ENCODE data around the gene CYFIP1. TPM values are rescaled to one million over a fixed set of nuclear protein-coding genes. Genes with fewer than 3 reads are reported as not detected.
"Not testable (repeated sequence)": the region's sequence is repeated elsewhere in the genome, so short reads cannot be mapped to it uniquely, and the experiment has no call there.

The CYFIP1 gene
- total and polyA plus RNA-seq, 9 of the 15 experiments (the other 6 are each of a cell fraction or from before 2014, with no cell fraction given), result 3.8 to 59.8 (median 28.3) TPM

DNA sequence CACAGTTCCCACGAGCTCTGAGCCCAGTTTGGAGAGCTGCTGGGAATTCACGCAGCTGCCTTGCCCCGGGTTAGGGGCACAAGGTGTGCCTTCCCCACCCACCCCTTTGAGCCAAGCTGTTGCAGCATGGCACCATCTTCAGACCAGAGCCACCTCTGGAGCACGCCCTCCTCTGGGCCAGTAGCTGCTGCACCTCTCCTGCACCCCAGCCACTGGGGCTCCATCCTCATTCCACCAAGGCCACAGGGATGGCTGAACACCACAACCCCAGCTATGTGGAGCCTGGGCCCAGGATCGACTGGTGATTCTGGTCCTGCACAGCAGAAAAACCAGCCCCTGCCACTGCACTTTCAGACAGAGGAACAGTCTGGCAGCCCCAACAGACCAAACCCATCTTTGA, 33.5 kb upstream of the CYFIP1 start:
- ChIA-PET CTCF (ENCODE audit: low intra/inter-chr PET ratio) (no interaction called here), POLR2A (interaction anchor here (1.4 kb wide), 1 partner anchor 10 kb away, joined by 5 read pairs; no protein-coding TSS in a partner anchor)
- in situ Hi-C loops (cut with MboI), result no loop called here

DNA sequence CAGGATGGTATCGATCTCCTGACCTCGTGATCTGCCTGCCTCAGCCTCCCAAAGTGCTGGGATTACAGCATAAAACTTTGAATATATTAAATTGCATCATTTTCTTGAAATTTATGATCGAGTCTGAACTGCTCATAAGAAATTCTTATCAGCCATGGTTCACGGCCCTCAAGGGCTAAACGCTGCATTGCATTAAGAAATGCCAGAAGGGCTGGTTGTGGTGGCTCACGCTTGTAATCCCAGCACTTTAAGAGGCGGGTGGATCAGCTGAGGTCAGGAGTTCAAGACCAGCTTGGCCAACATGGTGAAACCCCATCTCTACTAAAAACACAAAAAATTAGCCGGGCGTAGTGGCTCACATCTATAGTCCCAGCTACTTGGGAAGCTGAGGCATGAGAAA, 32.4 kb upstream of the CYFIP1 start:
- H3K36me3 ChIP-seq (ENCODE audit: control insufficient read depth, insufficient read depth, low read length), result peaks cover 71% of the 10 kb centered on the region
- H3K4me3 ChIP-seq; H3K9ac ChIP-seq (ENCODE audit: insufficient read depth in 1 of 2, low read depth in 2 of 2, low read length in 2 of 2); intact Hi-C loops (cut with micrococcal nuclease); H4K20me1 ChIP-seq (replicated peaks; ENCODE audit: control insufficient read depth, insufficient read depth, low read length); H3K4me1 ChIP-seq (replicated peaks in 1 of 2; ENCODE audit: control insufficient read depth in 2 of 2, insufficient read depth in 2 of 2, low read length in 2 of 2); H3K79me2 ChIP-seq (ENCODE audit: control insufficient read depth, insufficient read depth, low read length); FAIRE-seq; H3K4me2 ChIP-seq (ENCODE audit: insufficient read depth, low read length); H3K27ac ChIP-seq (ENCODE audit: extremely low read depth, low read depth, low read length); H2AFZ ChIP-seq (ENCODE audit: low read depth, low read length); H3K27me3 ChIP-seq (ENCODE audit: control insufficient read depth in 2 of 2, insufficient read depth in 2 of 2, low read length in 2 of 2); CTCF ChIA-PET (ENCODE audit: low intra/inter-chr PET ratio); BruUV-seq (replicated peaks); H3K9me3 ChIP-seq (replicated peaks; ENCODE audit: control insufficient read depth, insufficient read depth, low read depth, low read length); H3K9me1 ChIP-seq (ENCODE audit: control insufficient read depth, insufficient read depth, low read length); ATAC-seq; in situ Hi-C loops (cut with MboI); DNase-seq (ENCODE audit: extremely low read depth in 1 of 4, low spot score in 3 of 4): not testable (repeated sequence)
- 94% methylated on average over 9 of the region's 9 CpGs for WGBS (ENCODE audit: insufficient coverage, low coverage, missing lambda C conversion rate)
- POLR2A ChIA-PET, result interaction anchor here (1.5 kb wide), 1 partner anchor 27 kb away, joined by 3 read pairs; the partner anchor contains the start of gene TUBGCP5

More for the DNA sequence above, 33.5 kb upstream of the CYFIP1 start:
- peaks cover 74% of the 10 kb centered on the region for H3K36me3 ChIP-seq (ENCODE audit: control insufficient read depth, insufficient read depth, low read length)
- no peaks in the 10 kb centered on the region for H3K79me2 ChIP-seq (ENCODE audit: control insufficient read depth, insufficient read depth, low read length)
- BruUV-seq (replicated peaks), result no TSS peak
- H3K9ac ChIP-seq (ENCODE audit: insufficient read depth in 1 of 2, low read depth in 2 of 2, low read length in 2 of 2), result no peak overlapping the region
- no peaks in the 10 kb centered on the region for H4K20me1 ChIP-seq (replicated peaks; ENCODE audit: control insufficient read depth, insufficient read depth, low read length)
- H3K27me3 ChIP-seq (ENCODE audit: control insufficient read depth in 2 of 2, insufficient read depth in 2 of 2, low read length in 2 of 2), result no peaks in the 10 kb centered on the region
- H3K4me3 ChIP-seq, result no peak overlapping the region
- FAIRE-seq (no peak), ATAC-seq (no peak), DNase-seq (ENCODE audit: extremely low read depth in 1 of 4, low spot score in 3 of 4) (no peak)
- H2AFZ ChIP-seq (ENCODE audit: low read depth, low read length), result no peak overlapping the region
- no peaks in the 10 kb centered on the region for H3K9me3 ChIP-seq (replicated peaks; ENCODE audit: control insufficient read depth, insufficient read depth, low read depth, low read length)
- TF ChIP-seq, protein P1, sequence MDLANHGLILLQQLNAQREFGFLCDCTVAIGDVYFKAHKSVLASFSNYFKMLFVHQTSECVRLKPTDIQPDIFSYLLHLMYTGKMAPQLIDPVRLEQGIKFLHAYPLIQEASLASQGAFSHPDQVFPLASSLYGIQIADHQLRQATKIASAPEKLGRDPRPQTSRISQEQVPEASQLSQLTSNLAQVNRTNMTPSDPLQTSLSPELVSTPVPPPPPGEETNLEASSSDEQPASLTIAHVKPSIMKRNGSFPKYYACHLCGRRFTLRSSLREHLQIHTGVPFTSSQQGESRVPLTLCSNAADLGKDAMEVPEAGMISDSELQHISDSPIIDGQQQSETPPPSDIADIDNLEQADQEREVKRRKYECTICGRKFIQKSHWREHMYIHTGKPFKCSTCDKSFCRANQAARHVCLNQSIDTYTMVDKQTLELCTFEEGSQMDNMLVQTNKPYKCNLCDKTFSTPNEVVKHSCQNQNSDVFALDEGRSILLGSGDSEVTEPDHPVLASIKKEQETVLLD (IDR thresholded peaks at IDR 0.05), result no peak
- TF ChIP-seq TCF7 (IDR thresholded peaks at IDR 0.05; ENCODE audit: borderline replicate concordance) (no peak), KLF6 (CRISPR knock-in tag; IDR thresholded peaks at IDR 0.05; ENCODE audit: borderline replicate concordance) (no peak), PRPF4 (IDR thresholded peaks at IDR 0.05; ENCODE audit: insufficient read depth, low read depth, low read length, poor library complexity, severe bottlenecking) (no peak), BACH1 (tag; IDR thresholded peaks at IDR 0.05) (no peak), EP300 (IDR thresholded peaks at IDR 0.05; ENCODE audit: low read length) (no peak), ZKSCAN3 (CRISPR knock-in tag; IDR thresholded peaks at IDR 0.05) (no peak), RBM34 (IDR thresholded peaks at IDR 0.05; ENCODE audit: borderline replicate concordance, insufficient read depth, low read length) (no peak), ZNF347 (CRISPR knock-in tag; IDR thresholded peaks at IDR 0.05; ENCODE audit: low read depth) (no peak), TFAM (CRISPR knock-in tag; conservative IDR thresholded peaks at IDR 0.05) (no peak), CBFA2T2 (conservative IDR thresholded peaks at IDR 0.05) (no peak), POU5F1 (IDR thresholded peaks at IDR 0.05; ENCODE audit: borderline replicate concordance, low read depth, low read length, partially characterized antibody) (no peak), ZNF79 (CRISPR knock-in tag; IDR thresholded peaks at IDR 0.05; ENCODE audit: low read depth) (no peak)
- TF ChIP-seq, protein P2, sequence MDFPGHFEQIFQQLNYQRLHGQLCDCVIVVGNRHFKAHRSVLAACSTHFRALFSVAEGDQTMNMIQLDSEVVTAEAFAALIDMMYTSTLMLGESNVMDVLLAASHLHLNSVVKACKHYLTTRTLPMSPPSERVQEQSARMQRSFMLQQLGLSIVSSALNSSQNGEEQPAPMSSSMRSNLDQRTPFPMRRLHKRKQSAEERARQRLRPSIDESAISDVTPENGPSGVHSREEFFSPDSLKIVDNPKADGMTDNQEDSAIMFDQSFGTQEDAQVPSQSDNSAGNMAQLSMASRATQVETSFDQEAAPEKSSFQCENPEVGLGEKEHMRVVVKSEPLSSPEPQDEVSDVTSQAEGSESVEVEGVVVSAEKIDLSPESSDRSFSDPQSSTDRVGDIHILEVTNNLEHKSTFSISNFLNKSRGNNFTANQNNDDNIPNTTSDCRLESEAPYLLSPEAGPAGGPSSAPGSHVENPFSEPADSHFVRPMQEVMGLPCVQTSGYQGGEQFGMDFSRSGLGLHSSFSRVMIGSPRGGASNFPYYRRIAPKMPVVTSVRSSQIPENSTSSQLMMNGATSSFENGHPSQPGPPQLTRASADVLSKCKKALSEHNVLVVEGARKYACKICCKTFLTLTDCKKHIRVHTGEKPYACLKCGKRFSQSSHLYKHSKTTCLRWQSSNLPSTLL (IDR thresholded peaks at IDR 0.05), result no peak
- TF ChIP-seq, protein P3, sequence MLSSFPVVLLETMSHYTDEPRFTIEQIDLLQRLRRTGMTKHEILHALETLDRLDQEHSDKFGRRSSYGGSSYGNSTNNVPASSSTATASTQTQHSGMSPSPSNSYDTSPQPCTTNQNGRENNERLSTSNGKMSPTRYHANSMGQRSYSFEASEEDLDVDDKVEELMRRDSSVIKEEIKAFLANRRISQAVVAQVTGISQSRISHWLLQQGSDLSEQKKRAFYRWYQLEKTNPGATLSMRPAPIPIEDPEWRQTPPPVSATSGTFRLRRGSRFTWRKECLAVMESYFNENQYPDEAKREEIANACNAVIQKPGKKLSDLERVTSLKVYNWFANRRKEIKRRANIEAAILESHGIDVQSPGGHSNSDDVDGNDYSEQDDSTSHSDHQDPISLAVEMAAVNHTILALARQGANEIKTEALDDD (IDR thresholded peaks at IDR 0.05), result no peak
- no peaks in the 10 kb centered on the region for H3K9me1 ChIP-seq (ENCODE audit: control insufficient read depth, insufficient read depth, low read length)
- WGBS (ENCODE audit: insufficient coverage, low coverage, missing lambda C conversion rate), result 87% methylated on average over 5 of the region's 5 CpGs
- no peaks in the 10 kb centered on the region for H3K4me1 ChIP-seq (replicated peaks in 1 of 2; ENCODE audit: control insufficient read depth in 2 of 2, insufficient read depth in 2 of 2, low read length in 2 of 2)
- no peak overlapping the region for H3K4me2 ChIP-seq (ENCODE audit: insufficient read depth, low read length)
- intact Hi-C loops (cut with micrococcal nuclease), result no loop called here
- H3K27ac ChIP-seq (ENCODE audit: extremely low read depth, low read depth, low read length), result no peak overlapping the region

Data from K562 (cell line).